Sigmoid colon (tissue), 4 donors: ENCODE data around the gene ARVCF.

Experiments
- EP300 ChIP-seq, 4 donors: sonication (generic); formaldehyde crosslinking; IDR thresholded peaks; one replicate each; pipeline ENCODE4 v1.6.1; 2017; ENCODE audit warnings: antibody characterized with exemption in 4 of 4
- POLR2A ChIP-seq, 2 donors: fragments of 450-650 bp; IDR thresholded peaks; one replicate each; pipeline ENCODE4 v1.6.1; 2016; ENCODE audit warnings: antibody characterized with exemption in 2 of 2, mild to moderate bottlenecking in 2 of 2, moderate library complexity in 2 of 2
- POLR2AphosphoS5 ChIP-seq, 4 donors: sonication (generic); formaldehyde crosslinking; IDR thresholded peaks; one replicate each; pipeline ENCODE4 v1.6.1; 2017; ENCODE audit warnings: antibody characterized with exemption in 4 of 4
- TF ChIP-seq, protein P1 (sequence below), 4 experiments: fragments of 450-650 bp in 3 of 4; fragments of 200-600 bp in 1 of 4; IDR thresholded peaks; one replicate each; pipeline ENCODE4 v1.5.1; 2016 to 2019; ENCODE audit warnings: antibody characterized with exemption in 4 of 4, mild to moderate bottlenecking in 3 of 4, moderate library complexity in 2 of 4

DNA sequence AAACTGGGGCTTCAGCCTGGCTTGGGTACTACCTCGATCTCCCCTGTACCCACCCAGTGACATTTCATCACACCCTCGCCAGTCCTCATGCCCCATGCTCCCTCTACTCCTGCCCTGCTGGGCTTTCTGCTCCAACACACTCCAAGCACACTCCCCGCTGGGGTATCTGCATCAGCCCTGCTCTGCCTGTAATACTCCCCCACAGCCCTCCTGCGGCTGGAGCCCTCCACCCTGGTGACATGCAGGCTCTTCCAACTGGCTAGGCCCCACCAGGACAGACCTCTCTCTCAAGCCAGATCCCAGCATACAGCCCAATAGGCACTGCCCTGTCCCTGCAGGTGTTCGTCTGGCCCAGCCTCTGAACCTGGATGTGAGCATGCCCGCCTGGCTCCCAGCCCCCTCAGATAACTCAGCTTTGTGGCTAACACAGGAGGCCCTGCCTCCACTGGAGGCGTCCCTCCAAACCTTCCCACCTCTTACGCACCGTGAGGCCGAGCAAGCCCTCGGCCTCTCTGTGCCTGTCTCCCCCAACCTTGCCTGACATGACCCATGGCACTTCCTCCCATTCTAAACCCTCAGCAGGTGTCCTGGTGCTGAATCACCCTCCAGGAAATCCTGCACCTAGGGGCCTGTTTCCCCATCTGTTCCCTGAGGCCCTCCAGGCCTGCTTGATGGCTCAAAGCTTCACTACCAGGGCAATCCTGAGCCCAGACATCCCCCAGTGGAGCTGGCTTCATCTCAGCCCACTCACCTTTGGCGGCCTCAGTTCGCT, 41.5 kb downstream of the ARVCF start:
- TF ChIP-seq, protein P1, sequence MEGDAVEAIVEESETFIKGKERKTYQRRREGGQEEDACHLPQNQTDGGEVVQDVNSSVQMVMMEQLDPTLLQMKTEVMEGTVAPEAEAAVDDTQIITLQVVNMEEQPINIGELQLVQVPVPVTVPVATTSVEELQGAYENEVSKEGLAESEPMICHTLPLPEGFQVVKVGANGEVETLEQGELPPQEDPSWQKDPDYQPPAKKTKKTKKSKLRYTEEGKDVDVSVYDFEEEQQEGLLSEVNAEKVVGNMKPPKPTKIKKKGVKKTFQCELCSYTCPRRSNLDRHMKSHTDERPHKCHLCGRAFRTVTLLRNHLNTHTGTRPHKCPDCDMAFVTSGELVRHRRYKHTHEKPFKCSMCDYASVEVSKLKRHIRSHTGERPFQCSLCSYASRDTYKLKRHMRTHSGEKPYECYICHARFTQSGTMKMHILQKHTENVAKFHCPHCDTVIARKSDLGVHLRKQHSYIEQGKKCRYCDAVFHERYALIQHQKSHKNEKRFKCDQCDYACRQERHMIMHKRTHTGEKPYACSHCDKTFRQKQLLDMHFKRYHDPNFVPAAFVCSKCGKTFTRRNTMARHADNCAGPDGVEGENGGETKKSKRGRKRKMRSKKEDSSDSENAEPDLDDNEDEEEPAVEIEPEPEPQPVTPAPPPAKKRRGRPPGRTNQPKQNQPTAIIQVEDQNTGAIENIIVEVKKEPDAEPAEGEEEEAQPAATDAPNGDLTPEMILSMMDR (IDR thresholded peaks at IDR 0.05), result no peak
- no peak for TF ChIP-seq POLR2AphosphoS5 (IDR thresholded peaks at IDR 0.05)
- no peak for TF ChIP-seq EP300 (IDR thresholded peaks at IDR 0.05)
- no peak for TF ChIP-seq POLR2A (IDR thresholded peaks at IDR 0.05)
